ENCODE measurements around the gene TMEM253. TPM values are rescaled to one million over a fixed set of nuclear protein-coding genes. Genes with fewer than 3 reads are reported as not detected.

Gene TMEM253
- total RNA-seq, 1 experiment from 2014 or later, result 0.98 TPM

DNA sequence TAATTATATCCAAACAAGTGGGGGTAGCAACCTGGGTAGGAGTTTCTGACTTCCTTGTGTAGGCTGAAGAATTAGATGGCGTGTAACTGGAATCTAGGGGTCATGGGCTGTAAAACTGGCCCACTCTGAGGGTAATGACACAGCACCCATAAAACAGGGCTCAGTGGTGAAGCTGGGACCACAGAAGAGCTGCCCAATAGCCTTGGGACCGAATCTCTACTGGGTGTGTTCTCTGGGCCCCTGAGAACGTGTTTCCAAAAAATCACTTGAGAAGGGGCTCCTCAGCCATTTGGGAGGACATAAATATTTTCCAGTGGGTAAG, 39.6 kb upstream of the TMEM253 start:
- peak overlapping the region; percentile 5 for H3K4me3 Mint-ChIP-seq (ENCODE audit: unreplicated experiment)
- peaks cover 6% of the 10 kb centered on the region for H3K27me3 Mint-ChIP-seq (ENCODE audit: insufficient read depth, unreplicated experiment)
- no peaks in the 10 kb centered on the region for H3K9me3 Mint-ChIP-seq (ENCODE audit: unreplicated experiment)
- DNase-seq, result no peak
- H3K36me3 ChIP-seq (ENCODE audit: control insufficient read depth, insufficient read depth, low read length), result no peaks in the 10 kb centered on the region
- H3K4me3 ChIP-seq (ENCODE audit: low read depth, low read length), result no peak overlapping the region
- POLR2A ChIA-PET, result no interaction called here
- no TSS peak for BruUV-seq (replicated peaks)
- H3K9me3 ChIP-seq, result no peaks in the 10 kb centered on the region
- CTCF ChIA-PET, result interaction anchor here (1.1 to 1.8 kb wide), 2 partner anchors 47 to 132 kb away, joined by 3 to 4 read pairs; no protein-coding TSS in a partner anchor
- no peaks in the 10 kb centered on the region for H3K36me3 Mint-ChIP-seq (ENCODE audit: insufficient read depth, unreplicated experiment)
- no peaks in the 10 kb centered on the region for H3K27me3 ChIP-seq (replicated peaks; ENCODE audit: control insufficient read depth, insufficient read depth, low read length)
- no peak overlapping the region for H3K27ac Mint-ChIP-seq (ENCODE audit: unreplicated experiment)
- TF ChIP-seq, protein P1, sequence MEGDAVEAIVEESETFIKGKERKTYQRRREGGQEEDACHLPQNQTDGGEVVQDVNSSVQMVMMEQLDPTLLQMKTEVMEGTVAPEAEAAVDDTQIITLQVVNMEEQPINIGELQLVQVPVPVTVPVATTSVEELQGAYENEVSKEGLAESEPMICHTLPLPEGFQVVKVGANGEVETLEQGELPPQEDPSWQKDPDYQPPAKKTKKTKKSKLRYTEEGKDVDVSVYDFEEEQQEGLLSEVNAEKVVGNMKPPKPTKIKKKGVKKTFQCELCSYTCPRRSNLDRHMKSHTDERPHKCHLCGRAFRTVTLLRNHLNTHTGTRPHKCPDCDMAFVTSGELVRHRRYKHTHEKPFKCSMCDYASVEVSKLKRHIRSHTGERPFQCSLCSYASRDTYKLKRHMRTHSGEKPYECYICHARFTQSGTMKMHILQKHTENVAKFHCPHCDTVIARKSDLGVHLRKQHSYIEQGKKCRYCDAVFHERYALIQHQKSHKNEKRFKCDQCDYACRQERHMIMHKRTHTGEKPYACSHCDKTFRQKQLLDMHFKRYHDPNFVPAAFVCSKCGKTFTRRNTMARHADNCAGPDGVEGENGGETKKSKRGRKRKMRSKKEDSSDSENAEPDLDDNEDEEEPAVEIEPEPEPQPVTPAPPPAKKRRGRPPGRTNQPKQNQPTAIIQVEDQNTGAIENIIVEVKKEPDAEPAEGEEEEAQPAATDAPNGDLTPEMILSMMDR (IDR thresholded peaks at IDR 0.05; ENCODE audit: insufficient read depth in 1 of 2, low read depth in 1 of 2, low read length in 1 of 2, severe bottlenecking in 1 of 2, unreplicated experiment in 1 of 2), result no peak
- H3K4me1 Mint-ChIP-seq (ENCODE audit: low read depth, unreplicated experiment), result peaks cover 7% of the 10 kb centered on the region
- intact Hi-C loops (cut with micrococcal nuclease; ENCODE audit: unreplicated experiment), result no loop called here
- no peaks in the 10 kb centered on the region for H3K4me1 ChIP-seq

DNA sequence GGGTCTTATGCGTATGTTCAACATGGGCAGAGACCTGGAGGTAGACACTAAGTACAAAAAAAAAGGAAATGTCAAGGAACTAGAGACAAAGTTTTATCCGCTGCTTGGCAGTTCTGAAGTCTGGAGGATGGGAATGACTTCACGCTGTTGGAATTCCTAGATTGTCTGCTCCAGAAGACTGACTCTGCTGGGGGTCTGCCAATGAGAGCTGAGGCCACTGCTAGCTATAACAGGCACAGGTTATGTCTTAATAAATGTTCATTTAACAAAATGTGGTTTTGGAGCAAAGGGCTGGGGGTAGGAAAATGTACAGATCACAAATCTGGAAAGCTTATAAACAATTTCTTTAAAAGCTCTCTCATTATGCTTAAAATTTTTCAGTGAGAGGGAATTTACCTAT, 37.4 kb upstream of the TMEM253 start:
- no peak overlapping the region for H3K27ac Mint-ChIP-seq (ENCODE audit: unreplicated experiment)
- H3K27me3 Mint-ChIP-seq (ENCODE audit: insufficient read depth, unreplicated experiment), result peaks cover 8% of the 10 kb centered on the region
- BruUV-seq (replicated peaks), result no TSS peak
- H3K4me1 ChIP-seq, result no peaks in the 10 kb centered on the region
- ChIA-PET CTCF (interaction anchor here (0.7 kb wide), 1 partner anchor 41 kb away, joined by 3 read pairs; no protein-coding TSS in a partner anchor), POLR2A (no interaction called here)
- DNase-seq, result no peak
- no peaks in the 10 kb centered on the region for H3K9me3 Mint-ChIP-seq (ENCODE audit: unreplicated experiment)
- TF ChIP-seq, protein P1 (IDR thresholded peaks at IDR 0.05; ENCODE audit: insufficient read depth in 1 of 2, low read depth in 1 of 2, low read length in 1 of 2, severe bottlenecking in 1 of 2, unreplicated experiment in 1 of 2), result no peak
- no peaks in the 10 kb centered on the region for H3K36me3 Mint-ChIP-seq (ENCODE audit: insufficient read depth, unreplicated experiment)
- H3K9me3 ChIP-seq, result no peaks in the 10 kb centered on the region
- no peak overlapping the region for H3K4me3 ChIP-seq (ENCODE audit: low read depth, low read length)
- H3K36me3 ChIP-seq (ENCODE audit: control insufficient read depth, insufficient read depth, low read length), result no peaks in the 10 kb centered on the region
- H3K4me3 Mint-ChIP-seq (ENCODE audit: unreplicated experiment), result no peak overlapping the region
- no peaks in the 10 kb centered on the region for H3K27me3 ChIP-seq (replicated peaks; ENCODE audit: control insufficient read depth, insufficient read depth, low read length)
- peaks cover 7% of the 10 kb centered on the region for H3K4me1 Mint-ChIP-seq (ENCODE audit: low read depth, unreplicated experiment)
- intact Hi-C loops (cut with micrococcal nuclease; ENCODE audit: unreplicated experiment), result no loop called here

DNA sequence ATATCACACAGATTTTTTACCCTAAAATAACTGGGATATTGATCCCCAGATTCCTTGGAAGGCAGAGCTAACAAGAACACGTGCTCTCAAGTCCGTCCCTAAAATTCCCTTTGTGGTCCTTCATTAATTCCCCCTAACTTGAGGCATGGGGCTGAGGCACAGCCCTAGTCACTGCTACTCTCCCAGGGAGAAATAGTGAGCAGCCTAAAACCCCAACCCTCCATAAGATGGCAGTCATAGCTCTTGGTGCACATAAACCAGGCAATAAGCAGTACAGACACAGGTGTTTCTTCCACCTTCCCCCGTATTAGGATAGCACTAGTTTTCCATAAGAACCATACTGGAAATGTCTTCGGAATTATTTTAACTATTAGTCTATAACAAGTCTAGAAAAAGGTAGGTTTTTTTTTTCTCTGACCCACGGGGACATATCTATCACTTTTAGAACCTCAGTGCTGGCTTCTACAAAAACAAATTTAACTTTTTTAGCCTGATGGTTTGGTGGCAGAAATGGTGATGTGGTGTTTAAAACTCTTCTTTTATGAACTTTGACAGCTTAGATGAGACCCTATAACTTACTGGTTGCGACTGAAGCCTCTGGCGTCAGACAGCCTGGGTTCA, 33.9 kb upstream of the TMEM253 start:
- peak in 1 of 2 experiments; percentile 40 for DNase-seq
- ChIA-PET CTCF (interaction anchor here (0.7 to 3.8 kb wide), 4 partner anchors 25 to 389 kb away, joined by 3 to 127 read pairs (median 26); partner anchors contain the start of gene CHD8), POLR2A (no interaction called here)
- Mint-ChIP-seq H3K27me3 (ENCODE audit: insufficient read depth, unreplicated experiment) (peaks cover 8% of the 10 kb centered on the region), H3K27ac (ENCODE audit: unreplicated experiment) (no peak overlapping the region), H3K4me1 (ENCODE audit: low read depth, unreplicated experiment) (no peaks in the 10 kb centered on the region), H3K9me3 (ENCODE audit: unreplicated experiment) (no peaks in the 10 kb centered on the region), H3K36me3 (ENCODE audit: insufficient read depth, unreplicated experiment) (no peaks in the 10 kb centered on the region), H3K4me3 (ENCODE audit: unreplicated experiment) (no peak overlapping the region)
- Histone ChIP-seq H3K4me3 (ENCODE audit: low read depth, low read length) (no peak overlapping the region), H3K27me3 (replicated peaks; ENCODE audit: control insufficient read depth, insufficient read depth, low read length) (no peaks in the 10 kb centered on the region), H3K4me1 (peaks cover 6% of the 10 kb centered on the region), H3K36me3 (ENCODE audit: control insufficient read depth, insufficient read depth, low read length) (no peaks in the 10 kb centered on the region), H3K9me3 (no peaks in the 10 kb centered on the region)
- BruUV-seq (replicated peaks), result no TSS peak
- intact Hi-C loops (cut with micrococcal nuclease; ENCODE audit: unreplicated experiment), result loop anchor here (5.0 kb wide), 1 partner anchor 125 kb away; no protein-coding TSS in a partner anchor
- TF ChIP-seq, protein P1 (IDR thresholded peaks at IDR 0.05; ENCODE audit: insufficient read depth in 1 of 2, low read depth in 1 of 2, low read length in 1 of 2, severe bottlenecking in 1 of 2, unreplicated experiment in 1 of 2), result peak in 1 of 2 experiments; percentile 54
